Right cardiac atrium (tissue), 5 donors: ENCODE measurements around the gene RAB3GAP1. TPM values are rescaled to one million over a fixed set of nuclear protein-coding genes. Genes with fewer than 3 reads are reported as not detected.
"Not testable (repeated sequence)": the region's sequence is repeated elsewhere in the genome, so short reads cannot be mapped to it uniquely, and the experiment has no call there.

Source experiments
- ATAC-seq, 2 donors: fragments of 200-7000 bp; cut with Tn5 transposase; one replicate each; pipeline versions ENCODE4 v1.8.0 to v1.9.1; 2020; ENCODE audit warnings: moderate library complexity in 2 of 2, mild to moderate bottlenecking in 1 of 2
- DNase-seq, 3 donors: peaks; one replicate each; pipeline ENCODE4 v3.0.0-alpha.2; 2020
- H3K27ac ChIP-seq: one replicate; pipeline ENCODE4 v1.5.1; 2013; ENCODE audit warnings: mild to moderate bottlenecking, low read length, control low read depth, moderate library complexity
- H3K27me3 ChIP-seq: one replicate; pipeline ENCODE4 v1.6.1; 2013; ENCODE audit not compliant: control insufficient read depth, insufficient read depth
- H3K4me1 ChIP-seq: one replicate; pipeline ENCODE4 v1.6.1; 2013; ENCODE audit warnings: low read length; ENCODE audit not compliant: control insufficient read depth, insufficient read depth
- H3K4me3 ChIP-seq: one replicate; pipeline ENCODE4 v1.5.1; 2013; ENCODE audit warnings: low read length, control low read depth
- H3K9me3 ChIP-seq: one replicate; pipeline ENCODE4 v1.6.1; 2013; ENCODE audit warnings: low read length; ENCODE audit not compliant: control insufficient read depth
- WGBS: extraction: QIAGEN DNeasy Blood & Tissue Kit; methylation state at CpG from one replicate; pipeline ENCODE4 v1.1.7; 2013; 5-methylcytosine and 5-hydroxymethylcytosine counted together
- intact Hi-C, 4 donors: fragments of 100-400 bp; cut with DNase I; formaldehyde crosslinking; loops; one replicate each; pipeline versions ENCODE4 v1.11.0 to v1.14.0; 2022 to 2023
- polyA plus RNA-seq: library from polyadenylated mRNA; stranded (reverse); fragments of 200-250 nt; gene quantifications from one replicate; pipeline ENCODE4 v1.2.3, GENCODE V29; 2013
- total RNA-seq, 4 donors: library from RNA; stranded (reverse); fragmentation: NEBNext Ultra II Directional; extraction: Animal tissue kit (Norgen Biotek cat#: 25700); gene quantifications; one replicate each; pipeline ENCODE4 v1.2.1, GENCODE V29; 2021
- donor health status: healthy with polysubstance abuse.
- donor health status: DM: no; HTN: yes; CAD: no.
- donor health status: DM: no; HTN: no; CAD: no.
- donor health status: DM: no; HTN: yes; CAD: no; lungs with severe emphysema.
- donor health status: DM: yes; HTN: yes; CAD: no.

RAB3GAP1 gene
- total and polyA plus RNA-seq, 5 donors: 24.4 to 54.5 (median 49.8) TPM

DNA sequence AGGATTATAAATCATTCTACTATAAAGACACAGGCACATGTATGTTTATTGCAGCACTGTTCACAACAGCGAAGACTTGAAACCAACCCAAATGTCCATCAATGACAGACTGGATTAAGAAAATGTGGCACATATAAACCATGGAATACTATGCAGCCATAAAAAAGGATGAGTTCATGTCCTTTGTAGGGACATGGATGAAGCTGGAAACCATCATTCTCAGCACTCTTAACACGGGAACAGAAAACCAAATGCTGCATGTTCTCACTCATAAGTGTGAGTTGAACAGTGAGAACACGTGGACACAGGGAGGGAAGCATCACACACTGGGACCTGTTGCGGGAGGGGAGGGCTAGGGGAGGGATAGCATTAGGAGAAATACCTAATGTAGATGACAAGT is 37.5 kb downstream of the RAB3GAP1 start:
- H3K27ac ChIP-seq, H3K9me3 ChIP-seq, ATAC-seq, DNase-seq, H3K4me3 ChIP-seq, H3K4me1 ChIP-seq, H3K27me3 ChIP-seq, intact Hi-C loops: not testable (repeated sequence)
- WGBS: 98% methylated on average over 4 of the region's 4 CpGs

DNA sequence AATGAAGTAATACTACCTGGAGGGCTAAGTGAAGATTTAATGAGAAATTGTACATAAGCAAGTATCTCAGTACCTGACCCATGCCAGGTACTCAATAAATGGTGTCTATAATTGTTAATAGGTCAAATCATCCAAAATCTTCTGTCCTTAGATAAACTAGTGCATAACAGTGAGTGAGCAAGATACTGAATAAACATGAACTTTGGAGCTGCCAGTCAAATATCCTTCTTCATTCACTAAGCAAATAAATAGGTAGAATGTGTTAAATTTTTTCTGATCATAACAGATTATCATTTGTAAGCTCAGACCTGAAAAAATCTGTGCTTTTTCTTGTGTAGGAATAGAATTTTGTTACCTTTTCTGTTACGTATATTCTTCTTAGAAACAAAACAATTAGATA is 39.6 kb downstream of the RAB3GAP1 start:
- no peaks in the 10 kb centered on the region for H3K4me1 ChIP-seq
- intact Hi-C loops: no loop called here
- H3K27me3 ChIP-seq: no peaks in the 10 kb centered on the region
- no peak overlapping the region for H3K4me3 ChIP-seq
- DNase-seq: no peak
- 95% methylated on average over 1 of the region's 1 CpG for WGBS
- peaks cover 1% of the 10 kb centered on the region for H3K9me3 ChIP-seq
- ATAC-seq: no peak
- H3K27ac ChIP-seq: no peak overlapping the region

DNA sequence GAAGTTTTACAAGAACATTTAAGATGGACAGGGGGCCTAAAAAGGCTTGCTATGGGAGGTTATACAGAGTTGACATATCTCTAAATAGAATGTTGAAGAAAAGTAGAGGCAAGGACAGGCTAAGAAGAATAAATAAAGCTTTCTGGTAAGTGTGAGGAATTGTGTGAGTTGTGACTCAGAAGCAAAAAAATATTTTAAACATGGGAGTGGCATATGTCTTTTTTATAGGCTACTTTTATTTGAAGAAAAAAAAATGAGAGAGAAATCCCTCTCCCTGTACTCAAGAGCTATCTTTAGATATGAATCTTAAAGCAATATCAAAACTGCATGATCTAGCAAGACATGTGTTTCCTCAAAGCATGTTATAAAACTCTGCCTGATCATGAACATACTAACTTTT is 41.1 kb downstream of the RAB3GAP1 start:
- no peak for ATAC-seq
- intact Hi-C loops: no loop called here
- no peak overlapping the region for H3K27ac ChIP-seq
- H3K9me3 ChIP-seq: peaks cover 1% of the 10 kb centered on the region
- H3K4me1 ChIP-seq: no peaks in the 10 kb centered on the region
- no peak for DNase-seq
- no peak overlapping the region for H3K4me3 ChIP-seq
- H3K27me3 ChIP-seq: no peaks in the 10 kb centered on the region

- no peak for DNase-seq
- Histone ChIP-seq H3K4me1 (no peaks in the 10 kb centered on the region), H3K9me3 (peaks cover 1% of the 10 kb centered on the region), H3K27me3 (no peaks in the 10 kb centered on the region), H3K4me3 (no peak overlapping the region), H3K27ac (no peak overlapping the region)
- 97% methylated on average over 3 of the region's 3 CpGs for WGBS
- intact Hi-C loops: no loop called here
- no peak for ATAC-seq
Measured at GRCh38 chr2:135093670-135094330, 41.7 kb downstream of the RAB3GAP1 start.

- H3K27me3 ChIP-seq: no peaks in the 10 kb centered on the region
- DNase-seq (no peak), ATAC-seq (no peak)
- peaks cover 1% of the 10 kb centered on the region for H3K9me3 ChIP-seq
- H3K27ac ChIP-seq: no peak overlapping the region
- WGBS: 74% methylated on average over 2 of the region's 2 CpGs
- intact Hi-C loops: no loop called here
- no peaks in the 10 kb centered on the region for H3K4me1 ChIP-seq
- H3K4me3 ChIP-seq: no peak overlapping the region
Measured at GRCh38 chr2:135094508-135094907, 42.4 kb downstream of the RAB3GAP1 start.

DNA sequence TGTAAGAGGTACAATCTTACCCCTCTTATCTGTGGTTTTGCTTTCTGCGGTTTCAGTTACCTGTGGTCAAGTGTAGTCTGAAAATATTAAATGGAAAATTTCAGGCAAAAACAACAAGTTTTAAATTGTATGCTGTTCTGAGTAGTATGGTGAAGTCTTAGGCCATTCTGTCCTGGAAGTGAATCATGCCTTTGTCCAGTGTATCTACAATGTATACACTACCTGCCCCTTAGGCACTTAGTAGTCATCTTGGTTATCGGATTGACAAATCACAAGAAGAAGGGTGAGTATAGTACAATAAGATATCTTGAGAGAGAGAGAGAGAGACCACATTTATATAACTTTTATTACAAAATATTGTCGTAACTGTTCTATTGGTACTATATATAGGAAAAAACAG is 43.5 kb downstream of the RAB3GAP1 start:
- no peaks in the 10 kb centered on the region for H3K9me3 ChIP-seq
- H3K4me3 ChIP-seq: no peak overlapping the region
- H3K4me1 ChIP-seq: no peaks in the 10 kb centered on the region
- no peak overlapping the region for H3K27ac ChIP-seq
- no peak for ATAC-seq
- intact Hi-C loops: no loop called here
- H3K27me3 ChIP-seq: no peaks in the 10 kb centered on the region
- DNase-seq: no peak
- 98% methylated on average over 3 of the region's 3 CpGs for WGBS

DNA sequence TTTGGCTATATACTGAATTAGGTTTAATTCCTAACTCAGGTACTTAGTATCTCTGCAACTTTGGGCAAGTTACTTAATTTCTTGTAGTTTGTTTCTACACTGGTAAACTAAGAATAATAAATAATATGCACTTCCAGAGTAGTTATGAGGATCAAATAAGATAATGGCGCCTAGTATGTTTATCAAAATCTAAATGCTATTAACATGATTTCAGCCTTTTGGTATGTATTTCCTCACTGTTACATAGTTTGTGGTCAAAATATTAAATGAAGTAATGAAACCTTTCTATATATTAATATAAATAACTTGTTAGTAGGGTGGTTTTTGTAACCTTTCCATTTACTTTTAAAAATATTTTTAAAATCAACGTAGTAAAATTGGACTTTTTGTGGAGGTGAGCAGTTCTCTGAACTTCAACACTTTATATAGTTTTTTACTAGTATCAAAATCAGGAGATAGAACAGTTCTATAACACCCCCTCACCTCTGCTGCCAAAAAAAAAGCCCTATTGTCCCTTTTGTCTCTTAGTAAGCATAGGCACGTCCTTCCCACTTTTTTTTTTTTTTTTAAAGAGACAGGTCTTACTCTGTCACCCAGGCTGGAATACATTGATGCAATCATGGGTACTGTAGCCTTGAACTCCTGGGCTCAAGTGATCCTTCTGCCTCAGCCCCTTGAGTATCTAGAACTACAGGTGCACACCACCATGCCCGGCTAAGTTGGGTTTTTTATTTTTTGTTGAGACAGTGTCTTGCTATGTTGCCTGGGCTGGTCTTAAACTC is 44.8 kb downstream of the RAB3GAP1 start:
- 75% methylated on average over 4 of the region's 4 CpGs for WGBS
- ATAC-seq (no peak), DNase-seq (no peak)
- Histone ChIP-seq H3K4me3 (no peak overlapping the region), H3K4me1 (no peaks in the 10 kb centered on the region), H3K27me3 (no peaks in the 10 kb centered on the region), H3K9me3 (no peaks in the 10 kb centered on the region), H3K27ac (no peak overlapping the region)
- intact Hi-C loops: no loop called here

- H3K27ac ChIP-seq: no peak overlapping the region
- no peaks in the 10 kb centered on the region for H3K9me3 ChIP-seq
- no peak overlapping the region for H3K4me3 ChIP-seq
- no peaks in the 10 kb centered on the region for H3K4me1 ChIP-seq
- DNase-seq (no peak), ATAC-seq (no peak)
- intact Hi-C loops: no loop called here
- 98% methylated on average over 2 of the region's 2 CpGs for WGBS
- no peaks in the 10 kb centered on the region for H3K27me3 ChIP-seq
Measured at GRCh38 chr2:135097532-135098231, 45.6 kb downstream of the RAB3GAP1 start.

DNA sequence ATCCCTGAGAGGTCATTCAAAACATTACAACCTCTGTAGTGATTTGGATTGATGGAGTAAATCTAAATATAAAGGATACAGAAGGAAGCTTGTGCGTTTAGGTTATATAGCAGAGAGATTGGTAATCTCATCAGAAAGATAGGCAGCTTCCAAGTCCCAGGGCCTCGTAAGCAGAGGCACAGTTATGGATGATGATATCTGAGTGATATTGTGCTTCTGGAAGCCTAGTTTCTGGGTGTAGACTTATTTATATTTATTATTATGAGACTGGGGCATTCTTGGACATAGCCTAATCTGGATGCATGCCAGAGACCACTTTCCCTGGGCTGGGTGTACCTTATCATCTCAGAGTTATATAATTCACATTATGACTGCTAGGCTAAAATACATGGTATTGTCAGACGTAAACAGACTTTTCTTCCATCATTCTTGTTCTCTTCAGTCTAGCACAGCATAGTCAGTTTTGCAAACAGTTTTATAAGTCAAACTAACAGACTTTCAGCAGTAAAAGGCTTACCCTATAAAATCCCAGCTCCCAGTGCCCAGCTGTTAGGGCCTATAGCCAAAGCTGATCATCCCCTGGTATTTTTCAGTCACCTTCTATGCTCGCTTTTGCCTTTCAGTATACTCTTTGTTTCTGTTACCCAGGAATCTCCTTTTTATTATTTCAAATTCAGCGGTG is 47.9 kb downstream of the RAB3GAP1 start:
- Histone ChIP-seq H3K4me1 (no peaks in the 10 kb centered on the region), H3K27me3 (no peaks in the 10 kb centered on the region), H3K27ac (no peak overlapping the region), H3K4me3 (no peak overlapping the region), H3K9me3 (no peaks in the 10 kb centered on the region)
- DNase-seq (no peak), ATAC-seq (no peak)
- intact Hi-C loops: no loop called here
- 73% methylated on average over 5 of the region's 5 CpGs for WGBS

GRCh38 chr2:135103843-135104242 is 51.8 kb downstream of the RAB3GAP1 start:
- no peaks in the 10 kb centered on the region for H3K4me1 ChIP-seq
- no peaks in the 10 kb centered on the region for H3K27me3 ChIP-seq
- 92% methylated on average over 1 of the region's 1 CpG for WGBS
- DNase-seq (no peak), ATAC-seq (no peak)
- H3K27ac ChIP-seq: no peak overlapping the region
- H3K4me3 ChIP-seq: no peak overlapping the region
- H3K9me3 ChIP-seq: no peaks in the 10 kb centered on the region
- intact Hi-C loops: no loop called here
